NCI-H510A (cell line): ENCODE results near the gene KHDC4.

Source experiments
- DNase-seq: peaks from one replicate; lab custom pipeline; 2025; lab: John Stamatoyannopoulos, UW

KHDC4 gene

GRCh38 chr1:155934097-155934935 lies at the start of gene KHDC4:
Gene KHDC4, minus strand, starts transcription at chr1:155934413. Its CDS starts 40 bp downstream, at chr1:155934373.
- DNase-seq, result peak; percentile 97

- peak; percentile 66 for DNase-seq
Measured at GRCh38 chr1:155983191-155984024, 49.2 kb upstream of the KHDC4 start.

- DNase-seq, result no peak
Measured at GRCh38 chr1:155982106-155982505, 47.9 kb upstream of the KHDC4 start.

- DNase-seq, result no peak
Measured at GRCh38 chr1:155981266-155982088, 47.3 kb upstream of the KHDC4 start.

- DNase-seq, result no peak
Measured at GRCh38 chr1:155979597-155980343, 45.6 kb upstream of the KHDC4 start.

GRCh38 chr1:155978973-155979429 lies 44.8 kb upstream of the KHDC4 start:
- DNase-seq, result no peak

GRCh38 chr1:155978325-155978972 lies 44.2 kb upstream of the KHDC4 start, which contains the start of gene ARHGEF2:
Gene ARHGEF2, minus strand, starts transcription at chr1:155978547. Its CDS starts 120 bp downstream, at chr1:155978427.
- DNase-seq, result peak; percentile 56

- DNase-seq, result no peak
Measured at GRCh38 chr1:155977690-155978324, 43.6 kb upstream of the KHDC4 start.

- DNase-seq, result no peak
Measured at GRCh38 chr1:155976913-155977689, 42.9 kb upstream of the KHDC4 start.

- no peak for DNase-seq
Measured at GRCh38 chr1:155976062-155976912, 42.1 kb upstream of the KHDC4 start.

- no peak for DNase-seq
Measured at GRCh38 chr1:155975375-155976061, 41.3 kb upstream of the KHDC4 start.

GRCh38 chr1:155974208-155975115 lies 40.2 kb upstream of the KHDC4 start:
- DNase-seq, result no peak

- no peak for DNase-seq
Measured at GRCh38 chr1:155973723-155974122, 39.5 kb upstream of the KHDC4 start.

GRCh38 chr1:155971910-155972809 lies 37.9 kb upstream of the KHDC4 start:
- no peak for DNase-seq

GRCh38 chr1:155970531-155971167 lies 36.4 kb upstream of the KHDC4 start:
- no peak for DNase-seq
